HepG2 (cell line): ENCODE data around the gene TEX35. TPM values are rescaled to one million over a fixed set of nuclear protein-coding genes. Genes with fewer than 3 reads are reported as not detected.

Source experiments
- ATAC-seq: fragments of 200-7000 bp; cut with Tn5 transposase; 3 replicates; pipeline ENCODE4 v1.9.1; 2020; ENCODE audit warnings: mild to moderate bottlenecking, moderate library complexity
- BruUV-seq: library from RNA; stranded (reverse); fragments of 400-500 nt; replicated peaks from 2 replicates; lab custom pipeline; 2021; lab: Mats Ljungman, UMichigan
- CTCF ChIA-PET: fragments of 300-600 bp; formaldehyde crosslinking; extraction: SDS; loops from one replicate; lab custom pipeline; 2021; ENCODE audit warnings: low total read pairs, inconsistent platforms, low intra/inter-chr PET ratio; lab: Yijun Ruan, JAX
- POLR2A ChIA-PET: fragments of 350-600 bp; sonication (Branson Sonifier 250); formaldehyde crosslinking; loops from one replicate; lab custom pipeline; 2020; ENCODE audit warnings: antibody characterized with exemption, inconsistent platforms; lab: Yijun Ruan, JAX
- DNase-seq: peaks from one replicate; pipeline ENCODE4 v3.0.0-alpha.2; 2015; ENCODE audit warnings: low spot score
- FAIRE-seq: peaks from 3 replicates; lab custom pipeline; 2011; peaks lifted over from hg19 to GRCh38; lab: Jason Lieb, UNC
- H2AFZ ChIP-seq: one replicate; pipeline ENCODE4 v1.6.1; 2011; ENCODE audit warnings: low read length, inconsistent platforms
- H3K27ac ChIP-seq: fragments of 300-600 bp; 3 replicates; pipeline ENCODE4 v1.8.0; 2011; ENCODE audit warnings: mixed run types, mild to moderate bottlenecking, mixed read lengths, low read length, inconsistent platforms; ENCODE audit not compliant: insufficient read depth; ENCODE audit errors: extremely low read length
- H3K27me3 ChIP-seq, 2 experiments: fragments of 200-600 bp in 1 of 2; 2 replicates in 1 of 2; 3 replicates in 1 of 2; pipeline versions ENCODE4 v1.6.0 to v1.8.0; 2011; ENCODE audit warnings: low read length in 2 of 2, mild to moderate bottlenecking in 2 of 2, moderate library complexity in 2 of 2, inconsistent platforms in 1 of 2; ENCODE audit not compliant: insufficient read depth in 2 of 2, control insufficient read depth in 1 of 2
- H3K36me3 ChIP-seq, 2 experiments: fragments of 200-600 bp in 1 of 2; replicated peaks in 1 of 2; 2 replicates in 1 of 2; 3 replicates in 1 of 2; pipeline versions ENCODE4 v1.5.1 to v1.8.0; 2011; ENCODE audit warnings: low read length in 2 of 2, inconsistent platforms in 1 of 2; ENCODE audit not compliant: insufficient read depth in 2 of 2, control insufficient read depth in 1 of 2
- H3K4me1 ChIP-seq: 2 replicates; pipeline ENCODE4 v1.5.1; 2012; ENCODE audit warnings: low read length, inconsistent platforms; ENCODE audit not compliant: insufficient read depth
- H3K4me2 ChIP-seq: 2 replicates; pipeline ENCODE4 v1.6.0; 2011; ENCODE audit warnings: low read depth, low read length, inconsistent platforms
- H3K4me3 ChIP-seq, 3 experiments: fragments of 200-600 bp in 1 of 3; sonication (generic), shearing (Covaris generic) in 1 of 3; replicated peaks in 1 of 3; 2 replicates each; pipeline ENCODE4 v1.5.1; 2011 to 2016; ENCODE audit warnings: low read length in 3 of 3, inconsistent platforms in 2 of 3, low read depth in 2 of 3, mild to moderate bottlenecking in 2 of 3, control low read depth in 1 of 3, mixed read lengths in 1 of 3; ENCODE audit not compliant: insufficient read depth in 1 of 3
- H3K79me2 ChIP-seq: one replicate; pipeline ENCODE4 v1.6.1; 2011; ENCODE audit warnings: low read length, inconsistent platforms; ENCODE audit not compliant: insufficient read depth
- H3K9ac ChIP-seq: 2 replicates; pipeline ENCODE4 v1.6.0; 2011; ENCODE audit warnings: mild to moderate bottlenecking, low read depth, low read length, inconsistent platforms; ENCODE audit not compliant: insufficient read depth
- H3K9me3 ChIP-seq: 2 replicates; pipeline ENCODE4 v1.5.1; 2012; ENCODE audit warnings: mild to moderate bottlenecking, low read length
- H4K20me1 ChIP-seq: 2 replicates; pipeline ENCODE4 v1.6.0; 2011; ENCODE audit warnings: inconsistent platforms, mild to moderate bottlenecking, low read length, moderate library complexity; ENCODE audit not compliant: insufficient read depth
- AFF4 ChIP-seq: sonication (generic); formaldehyde crosslinking; IDR thresholded peaks from 2 replicates; pipeline ENCODE4 v1.4.0; 2020; ENCODE audit warnings: missing genetic modification reagents
- CBX1 ChIP-seq: IDR thresholded peaks from one replicate; pipeline ENCODE4 v1.6.1; 2016; ENCODE audit warnings: antibody characterized with exemption, low read depth
- CC2D1A ChIP-seq: sonication (generic); formaldehyde crosslinking; IDR thresholded peaks from 2 replicates; pipeline ENCODE4 v1.8.1; 2023; ENCODE audit warnings: mild to moderate bottlenecking, missing genetic modification reagents
- KAT8 ChIP-seq: IDR thresholded peaks from 2 replicates; pipeline ENCODE4 v1.6.1; 2016; ENCODE audit warnings: missing genetic modification reagents, missing compliant biosample characterization
- KDM2A ChIP-seq: sonication (generic); formaldehyde crosslinking; IDR thresholded peaks from 2 replicates; pipeline ENCODE4 v1.4.0; 2020; ENCODE audit warnings: low read depth, missing genetic modification reagents, borderline replicate concordance
- SATB2 ChIP-seq: sonication (generic); formaldehyde crosslinking; IDR thresholded peaks from 2 replicates; pipeline ENCODE4 v1.5.0; 2020; ENCODE audit warnings: missing genetic modification reagents
- SNRNP70 ChIP-seq: fragments of 200-400 bp; formaldehyde crosslinking; IDR thresholded peaks from 2 replicates; pipeline ENCODE4 v1.6.1; 2017; ENCODE audit warnings: mild to moderate bottlenecking, low read depth, low read length, moderate library complexity
- ZFP82 ChIP-seq: sonication (generic); formaldehyde crosslinking; IDR thresholded peaks from 2 replicates; pipeline ENCODE4 v1.5.1; 2020; ENCODE audit warnings: mild to moderate bottlenecking, missing genetic modification reagents, borderline replicate concordance
- ZNF136 ChIP-seq: sonication (generic); formaldehyde crosslinking; IDR thresholded peaks from 2 replicates; pipeline ENCODE4 v1.8.1; 2022; ENCODE audit warnings: low read depth, mild to moderate bottlenecking, moderate library complexity, missing genetic modification reagents
- ZNF280B ChIP-seq: sonication (generic); formaldehyde crosslinking; IDR thresholded peaks from 2 replicates; pipeline ENCODE4 v1.5.0; 2020; ENCODE audit warnings: missing genetic modification reagents, mild to moderate bottlenecking, borderline replicate concordance
- ZNF329 ChIP-seq: sonication (generic); formaldehyde crosslinking; IDR thresholded peaks from 2 replicates; pipeline ENCODE4 v1.9.0; 2021; ENCODE audit warnings: low read depth, mild to moderate bottlenecking, missing genetic modification reagents
- ZNF33A ChIP-seq: sonication (generic); formaldehyde crosslinking; IDR thresholded peaks from 2 replicates; pipeline ENCODE4 v1.5.1; 2020; ENCODE audit warnings: missing genetic modification reagents, mild to moderate bottlenecking, moderate library complexity, borderline replicate concordance
- ZNF382 ChIP-seq: sonication (generic); formaldehyde crosslinking; IDR thresholded peaks from 2 replicates; pipeline ENCODE4 v1.5.0; 2020; ENCODE audit warnings: missing genetic modification reagents, mild to moderate bottlenecking, borderline replicate concordance
- ZNF614 ChIP-seq: IDR thresholded peaks from 2 replicates; pipeline ENCODE4 v1.6.1; 2018; ENCODE audit warnings: missing biosample characterization, missing genetic modification reagents, inconsistent platforms, borderline replicate concordance
- ZNF776 ChIP-seq: sonication (generic); formaldehyde crosslinking; IDR thresholded peaks from 2 replicates; pipeline ENCODE4 v1.4.0; 2020; ENCODE audit warnings: mild to moderate bottlenecking, missing genetic modification reagents
- WGBS: methylation state at CpG from one replicate; pipeline ENCODE4 v1.1.6; 2017; ENCODE audit warnings: low lambda C conversion rate; 5-methylcytosine and 5-hydroxymethylcytosine counted together
- in situ Hi-C: cut with HindIII; loops from 2 replicates; pipeline ENCODE4 v1.10.0; 2017; ENCODE audit warnings: low pct_unique_long_range_greater_than_20kb; ENCODE audit not compliant: extremely low pct_ligation_motif_present
- intact Hi-C: fragments of 100-400 bp; cut with micrococcal nuclease; formaldehyde crosslinking; loops from one replicate; pipeline ENCODE4 v1.10.0; 2022; ENCODE audit not compliant: unreplicated experiment
- polyA plus RNA-seq, 8 experiments: library from polyadenylated mRNA; depleted of rRNA in 3 of 8; stranded (reverse) in 7 of 8; unstranded in 1 of 8; fragments of >200 nt; fragmentation: Illumina TruSeq in 4 of 8; extraction: Trizol in 4 of 8; gene quantifications; 2 replicates each; pipeline versions ENCODE4 v1.2.1 to v1.2.3, GENCODE V29; 2011 to 2016; ENCODE audit warnings: low read depth in 4 of 8, missing spikeins in 1 of 8, mixed read lengths in 1 of 8; ENCODE audit not compliant: insufficient read depth in 1 of 8
- total RNA-seq, 5 experiments: library from RNA; depleted of rRNA; stranded (reverse); fragments of >200 nt; fragmentation: Illumina TruSeq; extraction: Trizol; gene quantifications; 2 replicates each; pipeline ENCODE4 v1.2.3, GENCODE V29; 2016; ENCODE audit warnings: low read depth in 1 of 5

The TEX35 gene
- total and polyA plus RNA-seq, 2 of the 13 experiments (the other 11 are each of a cell fraction or from before 2014, with no cell fraction given), result not detected

- TF ChIP-seq SNRNP70, result no peak
- TF ChIP-seq ZNF382 (CRISPR knock-in tag), result no peak
- TF ChIP-seq ZNF280B (CRISPR knock-in tag), result no peak
- TF ChIP-seq KDM2A (CRISPR knock-in tag), result no peak
- TF ChIP-seq, all 625 proteins: peak for 0
Measured at GRCh38 chr1:178491721-178492120, 21.2 kb upstream of the TEX35 start (continued).

GRCh38 chr1:178492341-178492740 lies 20.6 kb upstream of the TEX35 start:
- FAIRE-seq (no peak), DNase-seq (no peak), ATAC-seq (no peak)
- in situ Hi-C loops (no loop called here), intact Hi-C loops (no loop called here)
- Histone ChIP-seq H3K9me3 (no peaks in the 10 kb centered on the region), H4K20me1 (no peaks in the 10 kb centered on the region), H3K4me1 (peaks cover 11% of the 10 kb centered on the region), H2AFZ (no peak overlapping the region), H3K79me2 (no peaks in the 10 kb centered on the region), H3K36me3 (no peaks in the 10 kb centered on the region), H3K4me3 (no peak overlapping the region)
- ChIA-PET POLR2A (no interaction called here), CTCF (no interaction called here)
- TF ChIP-seq SATB2 (CRISPR knock-in tag), result no peak
- TF ChIP-seq AFF4, result no peak
- TF ChIP-seq ZNF33A (CRISPR knock-in tag), result no peak
- TF ChIP-seq ZNF136 (CRISPR knock-in tag), result no peak
- no peak for TF ChIP-seq ZFP82 (CRISPR knock-in tag)
- TF ChIP-seq ZNF614 (CRISPR knock-in tag), result no peak
- TF ChIP-seq ZNF329, result no peak
- TF ChIP-seq KAT8, result no peak
- TF ChIP-seq CC2D1A, result no peak
- no peak for TF ChIP-seq ZNF776 (CRISPR knock-in tag)
- no peak for TF ChIP-seq CBX1
- TF ChIP-seq, all 625 proteins: peak for 0
- WGBS, result 48% methylated on average over 11 of the region's 11 CpGs
- H3K9ac ChIP-seq, result no peak overlapping the region
- H3K4me2 ChIP-seq, result no peak overlapping the region
- BruUV-seq, result no TSS peak
- H3K27ac ChIP-seq, result no peak overlapping the region
- H3K27me3 ChIP-seq, result peaks cover 7 to 44% of the 10 kb centered on the region in 2 experiments; a peak in 4 of 5 replicates
